HepG2 (cell line): ENCODE measurements around the gene CNDP1. TPM values are rescaled to one million over a fixed set of nuclear protein-coding genes. Genes with fewer than 3 reads are reported as not detected.

ENCODE experiments used
- BATF2 ChIP-seq: sonication (generic); formaldehyde crosslinking; IDR thresholded peaks from 2 replicates; pipeline ENCODE4 v1.8.0; 2022; ENCODE audit warnings: mild to moderate bottlenecking, missing genetic modification reagents, moderate library complexity
- CEBPB ChIP-seq: IDR thresholded peaks from 2 replicates; pipeline ENCODE4 v1.6.1; 2011; ENCODE audit warnings: low read depth, low read length, improper control_type of control experiment, borderline replicate concordance
- DZIP1 ChIP-seq: sonication (generic); formaldehyde crosslinking; IDR thresholded peaks from 2 replicates; pipeline ENCODE4 v1.5.0; 2020; ENCODE audit warnings: mild to moderate bottlenecking, missing genetic modification reagents
- ISX ChIP-seq: sonication (generic); formaldehyde crosslinking; conservative IDR thresholded peaks from 2 replicates; pipeline ENCODE4 v1.5.0; 2020; ENCODE audit warnings: missing genetic modification reagents
- POLR2AphosphoS2 ChIP-seq: IDR thresholded peaks from 2 replicates; pipeline ENCODE4 v1.6.1; 2011; ENCODE audit warnings: low read depth, low read length, improper control_type of control experiment
- ZNF281 ChIP-seq: sonication (generic); formaldehyde crosslinking; IDR thresholded peaks from 2 replicates; pipeline ENCODE4 v1.4.0; 2020; ENCODE audit warnings: missing genetic modification reagents, borderline replicate concordance
- ZNF567 ChIP-seq: sonication (generic); formaldehyde crosslinking; IDR thresholded peaks from 2 replicates; pipeline ENCODE4 v1.8.1; 2023; ENCODE audit warnings: mild to moderate bottlenecking, missing genetic modification reagents, borderline replicate concordance
- polyA plus RNA-seq, 8 experiments: library from polyadenylated mRNA; depleted of rRNA in 3 of 8; stranded (reverse) in 7 of 8; unstranded in 1 of 8; fragments of >200 nt; fragmentation: Illumina TruSeq in 4 of 8; extraction: Trizol in 4 of 8; gene quantifications; 2 replicates each; pipeline versions ENCODE4 v1.2.1 to v1.2.3, GENCODE V29; 2011 to 2016; ENCODE audit warnings: low read depth in 4 of 8, missing spikeins in 1 of 8, mixed read lengths in 1 of 8; ENCODE audit not compliant: insufficient read depth in 1 of 8
- total RNA-seq, 5 experiments: library from RNA; depleted of rRNA; stranded (reverse); fragments of >200 nt; fragmentation: Illumina TruSeq; extraction: Trizol; gene quantifications; 2 replicates each; pipeline ENCODE4 v1.2.3, GENCODE V29; 2016; ENCODE audit warnings: low read depth in 1 of 5

Gene CNDP1
- total and polyA plus RNA-seq, 2 of the 13 experiments (the other 11 are each of a cell fraction or from before 2014, with no cell fraction given) = 0.01 TPM; not detected in 1

- TF ChIP-seq DZIP1 (CRISPR knock-in tag) (no peak), ZNF567 (no peak), CEBPB (no peak), ISX (CRISPR knock-in tag) (no peak), ZNF281 (CRISPR knock-in tag) (no peak), BATF2 (CRISPR knock-in tag) (no peak), POLR2AphosphoS2 (no peak)
Observed at GRCh38 chr18:74589811-74590210, 55.5 kb downstream of the CNDP1 start (continued).
